ENCODE data around the gene CFTR. TPM values are rescaled to one million over a fixed set of nuclear protein-coding genes. Genes with fewer than 3 reads are reported as not detected.

Gene CFTR
- total RNA-seq, 4 donors from 2014 or later, result not detected

DNA sequence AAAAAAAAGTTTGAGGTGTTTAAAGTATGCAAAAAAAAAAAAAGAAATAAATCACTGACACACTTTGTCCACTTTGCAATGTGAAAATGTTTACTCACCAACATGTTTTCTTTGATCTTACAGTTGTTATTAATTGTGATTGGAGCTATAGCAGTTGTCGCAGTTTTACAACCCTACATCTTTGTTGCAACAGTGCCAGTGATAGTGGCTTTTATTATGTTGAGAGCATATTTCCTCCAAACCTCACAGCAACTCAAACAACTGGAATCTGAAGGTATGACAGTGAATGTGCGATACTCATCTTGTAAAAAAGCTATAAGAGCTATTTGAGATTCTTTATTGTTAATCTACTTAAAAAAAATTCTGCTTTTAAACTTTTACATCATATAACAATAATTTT lies 130.6 kb downstream of the CFTR start:
- no peak overlapping the region for H3K4me3 ChIP-seq
- no peaks in the 10 kb centered on the region for H3K9me3 ChIP-seq
- H3K27me3 ChIP-seq, result no peaks in the 10 kb centered on the region
- TF ChIP-seq POLR2A (IDR thresholded peaks at IDR 0.05; ENCODE audit: low read depth) (no peak), POLR2AphosphoS5 (IDR thresholded peaks at IDR 0.05) (no peak), EP300 (IDR thresholded peaks at IDR 0.05) (no peak)
- TF ChIP-seq, protein P1, sequence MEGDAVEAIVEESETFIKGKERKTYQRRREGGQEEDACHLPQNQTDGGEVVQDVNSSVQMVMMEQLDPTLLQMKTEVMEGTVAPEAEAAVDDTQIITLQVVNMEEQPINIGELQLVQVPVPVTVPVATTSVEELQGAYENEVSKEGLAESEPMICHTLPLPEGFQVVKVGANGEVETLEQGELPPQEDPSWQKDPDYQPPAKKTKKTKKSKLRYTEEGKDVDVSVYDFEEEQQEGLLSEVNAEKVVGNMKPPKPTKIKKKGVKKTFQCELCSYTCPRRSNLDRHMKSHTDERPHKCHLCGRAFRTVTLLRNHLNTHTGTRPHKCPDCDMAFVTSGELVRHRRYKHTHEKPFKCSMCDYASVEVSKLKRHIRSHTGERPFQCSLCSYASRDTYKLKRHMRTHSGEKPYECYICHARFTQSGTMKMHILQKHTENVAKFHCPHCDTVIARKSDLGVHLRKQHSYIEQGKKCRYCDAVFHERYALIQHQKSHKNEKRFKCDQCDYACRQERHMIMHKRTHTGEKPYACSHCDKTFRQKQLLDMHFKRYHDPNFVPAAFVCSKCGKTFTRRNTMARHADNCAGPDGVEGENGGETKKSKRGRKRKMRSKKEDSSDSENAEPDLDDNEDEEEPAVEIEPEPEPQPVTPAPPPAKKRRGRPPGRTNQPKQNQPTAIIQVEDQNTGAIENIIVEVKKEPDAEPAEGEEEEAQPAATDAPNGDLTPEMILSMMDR (IDR thresholded peaks at IDR 0.05), result no peak
- no peaks in the 10 kb centered on the region for H3K4me1 ChIP-seq
- H3K36me3 ChIP-seq, result no peaks in the 10 kb centered on the region
- intact Hi-C loops (cut with DNase I), result no loop called here
- 87% methylated on average over 2 of the region's 2 CpGs for WGBS
- DNase-seq (ENCODE audit: extremely low spot score), result no peak
- H3K27ac ChIP-seq (replicated peaks in 1 of 4), result no peak overlapping the region

DNA sequence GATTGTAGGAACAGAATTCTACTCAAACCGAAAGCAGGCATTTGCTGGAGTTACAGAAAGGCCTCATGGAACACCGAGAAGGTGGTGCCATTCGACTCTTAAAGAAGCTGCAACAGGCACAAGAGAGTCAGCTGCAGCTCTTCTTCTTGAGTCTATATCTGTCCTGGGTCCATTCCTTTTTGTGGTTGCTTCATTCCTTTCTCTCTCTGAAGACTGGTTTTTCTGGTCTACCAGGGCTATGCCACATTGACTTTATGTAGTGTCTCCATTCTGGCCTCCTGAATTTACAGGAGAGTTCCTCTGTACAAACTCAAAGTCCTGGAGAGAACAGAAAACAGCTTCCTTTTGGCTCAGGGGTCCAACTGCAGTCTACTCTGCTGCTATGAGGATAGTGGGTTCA lies 132.8 kb downstream of the CFTR start:
- H3K4me3 ChIP-seq, result no peak overlapping the region
- DNase-seq (ENCODE audit: extremely low spot score), result no peak
- no peaks in the 10 kb centered on the region for H3K36me3 ChIP-seq
- no peaks in the 10 kb centered on the region for H3K9me3 ChIP-seq
- H3K4me1 ChIP-seq, result no peaks in the 10 kb centered on the region
- TF ChIP-seq POLR2A (IDR thresholded peaks at IDR 0.05; ENCODE audit: low read depth), result no peak
- TF ChIP-seq POLR2AphosphoS5 (IDR thresholded peaks at IDR 0.05), result no peak
- TF ChIP-seq, protein P1 (IDR thresholded peaks at IDR 0.05), result no peak
- no peak for TF ChIP-seq EP300 (IDR thresholded peaks at IDR 0.05)
- H3K27ac ChIP-seq (replicated peaks in 1 of 4), result no peak overlapping the region
- intact Hi-C loops (cut with DNase I), result no loop called here
- H3K27me3 ChIP-seq, result no peaks in the 10 kb centered on the region
- 91% methylated on average over 3 of the region's 3 CpGs for WGBS

DNA sequence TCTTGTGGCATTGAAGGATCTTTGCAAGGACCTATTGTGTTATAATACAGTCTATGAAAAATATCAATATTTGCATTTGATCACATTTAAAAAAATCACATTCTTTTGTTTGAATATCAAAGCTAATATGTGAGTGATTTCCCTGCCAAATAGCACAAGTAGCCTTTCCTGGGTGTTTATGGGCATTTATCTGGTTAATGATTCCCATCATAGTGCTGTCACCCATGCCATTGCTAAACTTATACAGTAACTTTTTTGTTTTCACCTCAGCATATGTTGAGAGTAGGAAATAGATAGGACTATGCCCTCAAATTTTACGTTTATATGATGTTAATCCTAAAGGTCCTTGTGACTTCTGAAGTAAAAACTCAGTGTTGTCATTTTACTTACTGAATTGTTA lies 136.9 kb downstream of the CFTR start:
- no peaks in the 10 kb centered on the region for H3K4me1 ChIP-seq
- H3K9me3 ChIP-seq, result no peaks in the 10 kb centered on the region
- TF ChIP-seq, protein P1 (IDR thresholded peaks at IDR 0.05), result no peak
- TF ChIP-seq POLR2A (IDR thresholded peaks at IDR 0.05; ENCODE audit: low read depth) (no peak), POLR2AphosphoS5 (IDR thresholded peaks at IDR 0.05) (no peak), EP300 (IDR thresholded peaks at IDR 0.05) (no peak)
- WGBS, result 58% methylated on average over 1 of the region's 1 CpG
- DNase-seq (ENCODE audit: extremely low spot score), result no peak
- intact Hi-C loops (cut with DNase I), result no loop called here
- H3K27ac ChIP-seq (replicated peaks in 1 of 4), result no peak overlapping the region
- H3K36me3 ChIP-seq, result no peaks in the 10 kb centered on the region
- H3K27me3 ChIP-seq, result no peaks in the 10 kb centered on the region
- H3K4me3 ChIP-seq, result no peak overlapping the region

DNA sequence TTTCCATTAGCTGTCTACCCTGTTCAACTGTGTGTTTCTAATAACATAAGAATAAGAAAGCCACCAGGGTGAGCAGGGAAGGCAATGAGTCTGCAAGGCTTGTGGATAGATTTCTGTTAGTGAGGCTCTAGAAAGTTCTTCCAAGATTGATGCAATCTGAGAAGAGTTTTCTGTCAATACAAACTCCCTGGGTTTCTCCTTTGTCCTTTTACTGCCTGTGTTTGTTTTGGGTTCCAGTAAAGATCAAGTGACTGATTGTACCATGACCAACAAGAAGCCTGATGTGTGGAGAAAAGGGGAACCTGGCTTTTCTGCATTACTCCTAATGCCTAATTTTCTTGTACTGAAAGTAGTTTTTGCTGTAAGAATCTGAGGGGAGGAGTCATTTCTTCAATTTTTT lies 139.9 kb downstream of the CFTR start:
- no peaks in the 10 kb centered on the region for H3K36me3 ChIP-seq
- no peak overlapping the region for H3K4me3 ChIP-seq
- H3K27ac ChIP-seq (replicated peaks in 1 of 4), result no peak overlapping the region
- no peaks in the 10 kb centered on the region for H3K4me1 ChIP-seq
- intact Hi-C loops (cut with DNase I), result no loop called here
- no peaks in the 10 kb centered on the region for H3K27me3 ChIP-seq
- TF ChIP-seq POLR2A (IDR thresholded peaks at IDR 0.05; ENCODE audit: low read depth), result no peak
- no peak for TF ChIP-seq POLR2AphosphoS5 (IDR thresholded peaks at IDR 0.05)
- TF ChIP-seq EP300 (IDR thresholded peaks at IDR 0.05), result no peak
- TF ChIP-seq, protein P1 (IDR thresholded peaks at IDR 0.05), result no peak
- DNase-seq (ENCODE audit: extremely low spot score), result no peak
- no peaks in the 10 kb centered on the region for H3K9me3 ChIP-seq

DNA sequence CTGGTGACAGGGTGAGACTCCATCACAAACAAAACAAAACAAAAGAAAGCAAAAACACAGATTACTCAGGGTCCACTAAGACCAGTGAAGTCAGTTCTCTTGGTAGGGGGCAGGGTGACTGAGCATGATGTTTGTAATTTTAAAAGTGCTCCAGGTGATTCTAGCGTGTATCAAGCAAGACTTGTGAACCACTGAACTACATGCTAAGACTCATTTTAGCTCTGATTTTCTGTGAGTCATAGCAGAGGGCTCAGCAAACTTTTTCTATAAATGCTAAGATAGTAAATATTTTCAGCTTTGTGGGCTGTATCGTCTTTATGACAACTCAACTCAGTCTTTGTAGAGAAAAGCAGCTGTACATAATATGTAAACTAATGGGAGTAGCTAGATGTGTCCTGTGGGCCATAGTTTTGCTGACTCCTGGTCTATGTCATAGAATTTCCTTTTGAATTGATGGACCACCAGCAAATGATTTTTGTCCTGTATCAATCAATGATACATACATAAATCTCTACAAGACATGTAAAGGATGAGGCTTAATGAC lies 141.3 kb downstream of the CFTR start:
- Histone ChIP-seq H3K36me3 (no peaks in the 10 kb centered on the region), H3K9me3 (no peaks in the 10 kb centered on the region), H3K4me3 (no peak overlapping the region), H3K27me3 (no peaks in the 10 kb centered on the region), H3K4me1 (no peaks in the 10 kb centered on the region), H3K27ac (replicated peaks in 1 of 4) (no peak overlapping the region)
- WGBS, result 40% methylated on average over 2 of the region's 2 CpGs
- intact Hi-C loops (cut with DNase I), result no loop called here
- DNase-seq (ENCODE audit: extremely low spot score), result no peak
- TF ChIP-seq, protein P1 (IDR thresholded peaks at IDR 0.05), result no peak
- TF ChIP-seq POLR2A (IDR thresholded peaks at IDR 0.05; ENCODE audit: low read depth) (no peak), EP300 (IDR thresholded peaks at IDR 0.05) (no peak), POLR2AphosphoS5 (IDR thresholded peaks at IDR 0.05) (no peak)

Measured in esophagus muscularis mucosa (tissue), 4 donors.